ENCODE data around the gene SLC12A6. TPM values are rescaled to one million over a fixed set of nuclear protein-coding genes. Genes with fewer than 3 reads are reported as not detected.
"Not testable (repeated sequence)": the region's sequence is repeated elsewhere in the genome, so short reads cannot be mapped to it uniquely, and the experiment has no call there.

Gene SLC12A6
- 8.9 and 12.6 TPM in 2 replicates for total RNA-seq (2022)
- Bru-seq, nascent RNA = percentile 55 among the genes with signal in this experiment
- percentile 55 among the genes with signal in this experiment for BruChase-seq, experiment 1, labeled RNA remaining after a 2-hour chase
- BruChase-seq, experiment 2, labeled RNA remaining after a 6-hour chase = percentile 59 among the genes with signal in this experiment
- long read RNA-seq, full-length matches to known transcripts = 1 of 6 reads
- long read RNA-seq, partial matches to known transcripts = 3 of 6 reads
- long read RNA-seq, other reads (novel, unspliced or antisense) = 2 of 6 reads

GRCh38 chr15:34337557-34338306, at the start of gene SLC12A6:
TSS of gene SLC12A6 (minus strand) at chr15:34337781. CDS start at chr15:34336680, 1,101 bp downstream.
- H3K27me3 ChIP-seq (replicated peaks; ENCODE audit: control insufficient read depth, insufficient read depth, low read length) = no peaks in the 10 kb centered on the region
- ChIA-PET POLR2A (interaction anchor here (0.7 to 1.1 kb wide), 3 partner anchors 19 to 236 kb away, joined by 3 to 4 read pairs (median 4); partner anchors contain the start of genes EMC7 and PGBD4), CTCF (interaction anchor here (0.9 to 3.0 kb wide), 3 partner anchors 10 to 30 kb away, joined by 3 to 13 read pairs (median 5); partner anchors contain the start of gene LPCAT4)
- H3K4me3 Mint-ChIP-seq (ENCODE audit: unreplicated experiment) = peak within 1 kb of the TSS; percentile 94
- H3K36me3 ChIP-seq (ENCODE audit: control insufficient read depth, insufficient read depth, low read length) = peaks cover 1% of the 10 kb centered on the region; the same call in 1 of the 2 replicates
- H3K4me3 ChIP-seq (ENCODE audit: low read depth, low read length) = peak within 1 kb of the TSS; percentile 89
- peak; percentile 91 to 94 for DNase-seq
- peaks cover 43% of the 10 kb centered on the region for H3K36me3 Mint-ChIP-seq (ENCODE audit: insufficient read depth, unreplicated experiment)
- no peaks in the 10 kb centered on the region for H3K4me1 Mint-ChIP-seq (ENCODE audit: low read depth, unreplicated experiment)
- no peaks in the 10 kb centered on the region for H3K9me3 Mint-ChIP-seq (ENCODE audit: unreplicated experiment)
- no peaks in the 10 kb centered on the region for H3K9me3 ChIP-seq
- no peak for TF ChIP-seq CTCF (IDR thresholded peaks at IDR 0.05; ENCODE audit: insufficient read depth in 1 of 2, low read depth in 1 of 2, low read length in 1 of 2, severe bottlenecking in 1 of 2, unreplicated experiment in 1 of 2)
- no peak within 1 kb of the TSS for H3K27ac Mint-ChIP-seq (ENCODE audit: unreplicated experiment)
- H3K4me1 ChIP-seq = no peaks in the 10 kb centered on the region
- intact Hi-C loops (cut with micrococcal nuclease; ENCODE audit: unreplicated experiment) = loop anchor here (1.0 kb wide), 1 partner anchor 30 kb away; the partner anchor contains the start of gene LPCAT4
- BruUV-seq (replicated peaks) = no TSS peak
- no peaks in the 10 kb centered on the region for H3K27me3 Mint-ChIP-seq (ENCODE audit: insufficient read depth, unreplicated experiment)

GRCh38 chr15:34381829-34382521, 44.4 kb upstream of the SLC12A6 start:
- H3K4me1 ChIP-seq; H3K4me1 Mint-ChIP-seq (ENCODE audit: low read depth, unreplicated experiment); intact Hi-C loops (cut with micrococcal nuclease; ENCODE audit: unreplicated experiment); BruUV-seq (replicated peaks); H3K4me3 ChIP-seq (ENCODE audit: low read depth, low read length); H3K27ac Mint-ChIP-seq (ENCODE audit: unreplicated experiment); H3K9me3 Mint-ChIP-seq (ENCODE audit: unreplicated experiment); H3K27me3 ChIP-seq (replicated peaks; ENCODE audit: control insufficient read depth, insufficient read depth, low read length); H3K4me3 Mint-ChIP-seq (ENCODE audit: unreplicated experiment); H3K36me3 Mint-ChIP-seq (ENCODE audit: insufficient read depth, unreplicated experiment); H3K9me3 ChIP-seq; H3K36me3 ChIP-seq (ENCODE audit: control insufficient read depth, insufficient read depth, low read length); CTCF ChIA-PET; H3K27me3 Mint-ChIP-seq (ENCODE audit: insufficient read depth, unreplicated experiment); POLR2A ChIA-PET; DNase-seq: not testable (repeated sequence)

GRCh38 chr15:34380491-34380890, 42.9 kb upstream of the SLC12A6 start:
- H3K9me3 Mint-ChIP-seq (ENCODE audit: unreplicated experiment); H3K4me1 Mint-ChIP-seq (ENCODE audit: low read depth, unreplicated experiment); CTCF ChIA-PET; H3K36me3 ChIP-seq (ENCODE audit: control insufficient read depth, insufficient read depth, low read length); H3K27me3 ChIP-seq (replicated peaks; ENCODE audit: control insufficient read depth, insufficient read depth, low read length); H3K36me3 Mint-ChIP-seq (ENCODE audit: insufficient read depth, unreplicated experiment); POLR2A ChIA-PET; H3K4me3 Mint-ChIP-seq (ENCODE audit: unreplicated experiment); H3K4me1 ChIP-seq; BruUV-seq (replicated peaks); H3K27me3 Mint-ChIP-seq (ENCODE audit: insufficient read depth, unreplicated experiment); DNase-seq; H3K27ac Mint-ChIP-seq (ENCODE audit: unreplicated experiment); H3K9me3 ChIP-seq; H3K4me3 ChIP-seq (ENCODE audit: low read depth, low read length); intact Hi-C loops (cut with micrococcal nuclease; ENCODE audit: unreplicated experiment): not testable (repeated sequence)

Data from Caco-2 (cell line).